IgD-negative memory B cell (primary cell): ENCODE measurements around the gene ANKRD63. TPM values are rescaled to one million over a fixed set of nuclear protein-coding genes. Genes with fewer than 3 reads are reported as not detected.

ENCODE experiments used
- polyA plus RNA-seq: library from polyadenylated mRNA; unstranded; fragments of 300-500 nt; fragmentation: Illumina TruSeq; gene quantifications from one replicate; pipeline ENCODE4 v1.2.3, GENCODE V29; 2021

The ANKRD63 gene
- polyA plus RNA-seq, 1 donor from 2014 or later, result not detected

Other genes with a start within 250 kb of the ANKRD63 start
- 753 TPM for gene SRP14, start 243.9 kb downstream of the ANKRD63 start, polyA plus RNA-seq
- gene BMF, start 174.2 kb downstream of the ANKRD63 start, polyA plus RNA-seq, result 5.8 TPM
- 0.55 TPM for gene BUB1B, start 122.0 kb downstream of the ANKRD63 start, polyA plus RNA-seq
- gene PAK6, start 44.0 kb downstream of the ANKRD63 start, polyA plus RNA-seq, result not detected
- 20.8 TPM for gene PLCB2, start 24.9 kb upstream of the ANKRD63 start, polyA plus RNA-seq
- gene INAFM2, start 40.6 kb upstream of the ANKRD63 start, polyA plus RNA-seq, result 1.3 TPM
- gene CCDC9B, start 57.9 kb upstream of the ANKRD63 start, polyA plus RNA-seq, result 0.11 TPM
- gene PHGR1, start 68.0 kb upstream of the ANKRD63 start, polyA plus RNA-seq, result not detected
- gene DISP2, start 75.2 kb upstream of the ANKRD63 start, polyA plus RNA-seq, result 0.19 TPM
- gene KNSTRN, start 99.7 kb upstream of the ANKRD63 start, polyA plus RNA-seq, result 4.6 TPM
- 55.5 TPM for gene IVD, start 122.7 kb upstream of the ANKRD63 start, polyA plus RNA-seq
- 2.3 TPM for gene BAHD1, start 157.9 kb upstream of the ANKRD63 start, polyA plus RNA-seq
- gene CHST14, start 187.9 kb upstream of the ANKRD63 start, polyA plus RNA-seq, result 1.8 TPM